Uterus (tissue), 2 donors: Measurements from ENCODE around the gene C1QTNF1.

ENCODE experiments used
- POLR2A ChIP-seq, 2 donors: fragments of 450-650 bp; IDR thresholded peaks; one replicate each; pipeline ENCODE4 v1.6.1; 2016; ENCODE audit warnings: antibody characterized with exemption in 2 of 2, mild to moderate bottlenecking in 1 of 2, moderate library complexity in 1 of 2
- TF ChIP-seq, protein P1 (sequence below), 4 experiments: fragments of 200-600 bp in 2 of 4; fragments of 450-650 bp in 2 of 4; sonication (generic) in 2 of 4; IDR thresholded peaks; one replicate each; pipeline ENCODE4 v1.5.1; 2016 to 2019; ENCODE audit warnings: antibody characterized with exemption in 4 of 4, mild to moderate bottlenecking in 2 of 4, moderate library complexity in 1 of 4

DNA sequence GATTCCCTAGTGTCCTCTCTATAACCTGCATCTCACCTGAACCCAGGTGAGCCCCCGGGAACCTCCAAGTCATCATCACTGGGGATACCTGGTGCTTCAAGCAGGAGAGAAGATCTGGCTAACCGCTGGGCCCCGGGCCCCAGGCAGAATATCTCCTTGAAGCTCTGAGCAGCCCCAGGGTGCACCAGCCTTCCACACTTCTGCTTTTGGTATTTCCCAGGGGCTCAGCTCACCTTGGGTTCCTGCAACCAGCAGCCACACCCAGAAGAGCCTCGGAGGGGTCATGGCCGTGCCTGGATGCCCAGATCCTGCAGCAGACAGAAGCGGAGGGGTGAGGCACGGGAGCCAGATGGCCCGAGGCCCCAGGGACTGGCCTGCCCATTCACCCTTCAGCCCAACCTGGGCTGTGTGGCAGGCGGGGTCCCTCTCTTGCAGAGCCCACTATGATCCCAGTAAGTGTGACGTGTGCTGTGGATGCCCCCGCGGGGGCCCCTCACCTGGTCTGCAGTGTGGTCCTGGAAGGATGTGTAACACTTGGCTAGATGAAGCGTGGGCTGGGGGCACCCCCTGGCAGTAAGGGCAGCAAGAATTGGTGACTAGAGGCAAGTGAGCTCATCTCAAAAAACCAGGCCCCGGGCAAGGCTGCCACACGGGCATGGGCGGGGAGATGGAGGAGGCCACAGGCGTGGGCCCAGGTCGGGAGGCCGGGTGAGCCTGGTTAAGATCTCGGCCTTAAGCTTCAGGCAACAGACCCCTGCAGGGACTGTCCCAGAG lies 46.9 kb upstream of the C1QTNF1 start:
- no peak for TF ChIP-seq POLR2A (IDR thresholded peaks at IDR 0.05)
- TF ChIP-seq, protein P1, sequence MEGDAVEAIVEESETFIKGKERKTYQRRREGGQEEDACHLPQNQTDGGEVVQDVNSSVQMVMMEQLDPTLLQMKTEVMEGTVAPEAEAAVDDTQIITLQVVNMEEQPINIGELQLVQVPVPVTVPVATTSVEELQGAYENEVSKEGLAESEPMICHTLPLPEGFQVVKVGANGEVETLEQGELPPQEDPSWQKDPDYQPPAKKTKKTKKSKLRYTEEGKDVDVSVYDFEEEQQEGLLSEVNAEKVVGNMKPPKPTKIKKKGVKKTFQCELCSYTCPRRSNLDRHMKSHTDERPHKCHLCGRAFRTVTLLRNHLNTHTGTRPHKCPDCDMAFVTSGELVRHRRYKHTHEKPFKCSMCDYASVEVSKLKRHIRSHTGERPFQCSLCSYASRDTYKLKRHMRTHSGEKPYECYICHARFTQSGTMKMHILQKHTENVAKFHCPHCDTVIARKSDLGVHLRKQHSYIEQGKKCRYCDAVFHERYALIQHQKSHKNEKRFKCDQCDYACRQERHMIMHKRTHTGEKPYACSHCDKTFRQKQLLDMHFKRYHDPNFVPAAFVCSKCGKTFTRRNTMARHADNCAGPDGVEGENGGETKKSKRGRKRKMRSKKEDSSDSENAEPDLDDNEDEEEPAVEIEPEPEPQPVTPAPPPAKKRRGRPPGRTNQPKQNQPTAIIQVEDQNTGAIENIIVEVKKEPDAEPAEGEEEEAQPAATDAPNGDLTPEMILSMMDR (IDR thresholded peaks at IDR 0.05), result no peak
